HG02981 (cell line): ENCODE results near the gene TNNT2.

Experiments
- ATAC-seq: cut with Tn5 transposase; IDR thresholded peaks from one replicate; pipeline ENCODE4 v1.9.1; 2021; ENCODE audit warnings: mild to moderate bottlenecking, moderate library complexity; ENCODE audit not compliant: unreplicated experiment

TNNT2 gene

GRCh38 chr1:201318504-201319340, 58.8 kb downstream of the TNNT2 start:
- ATAC-seq, result no peak

DNA sequence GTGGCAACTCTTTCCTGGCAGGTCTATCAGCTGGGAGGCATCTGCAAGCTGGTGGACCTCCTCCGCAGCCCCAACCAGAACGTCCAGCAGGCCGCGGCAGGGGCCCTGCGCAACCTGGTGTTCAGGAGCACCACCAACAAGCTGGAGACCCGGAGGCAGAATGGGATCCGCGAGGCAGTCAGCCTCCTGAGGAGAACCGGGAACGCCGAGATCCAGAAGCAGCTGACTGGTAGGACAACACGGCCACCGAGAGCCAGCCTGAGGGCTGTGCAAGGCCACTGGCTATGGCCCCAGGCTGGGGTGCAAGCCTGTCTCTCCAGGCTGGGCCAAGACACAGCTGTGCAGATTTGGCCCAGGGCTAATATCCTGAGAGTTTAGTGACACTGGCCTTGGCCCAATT, 59.9 kb downstream of the TNNT2 start:
- ATAC-seq, result no peak

DNA sequence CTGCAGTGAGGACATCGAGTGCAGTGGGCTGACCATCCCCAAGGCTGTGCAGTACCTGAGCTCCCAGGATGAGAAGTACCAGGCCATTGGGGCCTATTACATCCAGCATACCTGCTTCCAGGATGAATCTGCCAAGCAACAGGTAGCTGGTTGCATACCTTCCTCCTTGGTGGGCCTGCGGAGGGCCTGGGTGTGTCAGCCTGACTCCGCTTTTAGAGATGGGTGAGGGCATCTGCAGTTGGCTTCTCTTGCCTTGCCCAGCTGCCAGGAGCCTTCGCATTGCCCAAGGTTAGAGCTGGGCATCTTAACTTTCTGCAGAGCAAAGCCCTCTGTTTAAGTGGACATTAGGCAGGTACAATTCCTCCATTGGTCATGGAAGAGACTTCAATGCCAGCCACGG, 60.9 kb downstream of the TNNT2 start:
- no peak for ATAC-seq

DNA sequence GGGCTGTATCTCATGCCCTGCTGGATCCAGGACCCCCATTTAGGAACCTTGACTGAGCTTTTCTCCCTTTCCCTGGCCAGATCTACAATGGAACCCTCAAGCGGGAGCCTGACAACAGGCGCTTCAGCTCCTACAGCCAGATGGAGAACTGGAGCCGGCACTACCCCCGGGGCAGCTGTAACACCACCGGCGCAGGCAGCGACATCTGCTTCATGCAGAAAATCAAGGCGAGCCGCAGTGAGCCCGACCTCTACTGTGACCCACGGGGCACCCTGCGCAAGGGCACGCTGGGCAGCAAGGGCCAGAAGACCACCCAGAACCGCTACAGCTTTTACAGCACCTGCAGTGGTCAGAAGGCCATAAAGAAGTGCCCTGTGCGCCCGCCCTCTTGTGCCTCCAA, 64.4 kb downstream of the TNNT2 start:
- no peak for ATAC-seq

DNA sequence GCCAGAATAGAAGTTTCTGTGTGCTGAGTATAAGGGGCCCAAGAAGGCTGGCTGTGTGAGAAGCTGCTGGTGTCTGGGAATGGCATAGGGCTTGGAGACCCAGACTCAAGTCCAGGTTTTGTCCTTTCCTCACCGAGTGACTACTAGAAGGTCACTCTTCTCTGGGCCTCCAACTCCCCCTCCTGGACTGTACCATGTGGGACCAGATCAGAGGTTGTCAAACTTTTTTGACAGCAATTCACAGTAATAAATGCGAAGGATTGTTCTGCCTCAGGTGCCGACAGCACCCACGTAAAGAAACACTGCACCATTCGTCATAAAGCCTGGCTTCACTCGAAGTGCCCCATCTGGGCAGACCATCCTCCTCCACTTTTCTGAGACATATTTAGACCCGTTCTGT, 65.2 kb downstream of the TNNT2 start:
- no peak for ATAC-seq

DNA sequence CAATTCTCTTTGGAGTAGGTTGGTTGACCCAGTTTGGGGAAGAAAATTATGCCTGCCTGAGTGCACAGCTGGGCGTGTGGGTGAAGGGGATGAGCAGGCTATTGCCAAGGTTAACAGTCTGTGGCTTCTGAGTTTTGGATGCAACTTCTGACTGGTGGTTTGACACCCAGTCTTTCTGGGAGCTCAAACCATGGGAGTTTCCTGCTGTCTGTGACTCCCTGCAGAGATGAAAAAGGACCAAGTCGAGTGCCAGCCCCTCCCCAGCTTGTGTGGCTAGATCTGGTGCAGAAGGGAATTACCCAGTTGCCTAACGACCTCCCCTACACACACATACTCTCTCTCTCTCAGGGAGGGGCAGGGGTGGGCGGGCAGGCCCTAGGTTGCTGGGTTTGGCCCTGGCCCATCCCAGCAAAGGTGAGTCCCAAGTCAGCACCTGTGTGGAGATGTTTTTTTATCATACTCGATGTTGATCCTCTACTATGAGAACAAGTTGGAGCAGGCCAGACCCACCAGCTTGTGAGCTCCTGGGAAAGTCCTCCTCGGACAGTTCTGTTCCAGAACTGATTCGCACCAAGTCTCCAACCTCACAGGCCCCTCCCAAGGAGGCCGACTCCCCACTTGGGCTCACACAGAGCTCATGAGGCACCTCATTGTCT, 66.0 kb downstream of the TNNT2 start:
- no peak for ATAC-seq

DNA sequence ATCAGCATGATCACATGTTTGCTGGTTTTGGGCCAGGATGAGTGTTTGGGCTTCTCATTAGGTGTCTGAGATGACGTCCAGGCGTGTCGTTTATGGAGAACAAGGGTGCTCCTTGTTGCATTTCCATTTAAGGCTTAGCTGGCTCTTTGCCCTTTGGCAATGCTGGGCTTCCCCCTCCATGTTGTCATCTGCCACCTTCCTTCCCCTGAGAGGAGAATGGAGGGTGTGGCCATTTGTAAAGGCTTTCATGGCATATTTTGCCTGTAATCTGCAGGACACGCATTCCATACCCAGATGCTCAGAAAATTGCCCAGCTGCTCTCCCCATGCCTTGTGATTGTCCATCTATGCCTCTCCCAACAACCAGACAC, 66.5 kb downstream of the TNNT2 start:
- ATAC-seq, result no peak

GRCh38 chr1:201310251-201310985, 67.1 kb downstream of the TNNT2 start:
- no peak for ATAC-seq

- ATAC-seq, result no peak
Measured at GRCh38 chr1:201309416-201309815, 68.1 kb downstream of the TNNT2 start.
